ENCODE measurements around the gene TRIM32.

- TF ChIP-seq CTCF (IDR thresholded peaks at IDR 0.05) (no peak), POLR2A (IDR thresholded peaks at IDR 0.05) (no peak)
These were observed 18.0 kb upstream of the TRIM32 start for GRCh38 chr9:116668970-116669695.

Data from Peyer's patch (tissue), 4 donors.